H9 (cell line): ENCODE data around the gene CGB8. TPM values are rescaled to one million over a fixed set of nuclear protein-coding genes. Genes with fewer than 3 reads are reported as not detected.

Experiments
- DNase-seq: peaks from one replicate; pipeline ENCODE4 v3.0.0-alpha.2; 2017
- H2AFZ ChIP-seq: one replicate; pipeline ENCODE4 v1.6.1; 2013; ENCODE audit warnings: mild to moderate bottlenecking, low read length, control low read depth, moderate library complexity
- H2AK5ac ChIP-seq: 2 replicates; pipeline ENCODE4 v1.6.1; 2013; ENCODE audit warnings: low read length, control low read depth, mixed read lengths; ENCODE audit not compliant: insufficient read length
- H2BK120ac ChIP-seq: one replicate; pipeline ENCODE4 v1.6.1; 2013; ENCODE audit warnings: low read depth, mild to moderate bottlenecking, low read length, control low read depth, inconsistent platforms; ENCODE audit not compliant: poor library complexity, severe bottlenecking
- H2BK12ac ChIP-seq: 2 replicates; pipeline ENCODE4 v1.6.1; 2013; ENCODE audit warnings: low read length, control low read depth, mixed read lengths, low read depth; ENCODE audit not compliant: insufficient read length
- H2BK15ac ChIP-seq: 2 replicates; pipeline ENCODE4 v1.6.1; 2013; ENCODE audit warnings: low read depth, low read length, control low read depth
- H2BK20ac ChIP-seq: one replicate; pipeline ENCODE4 v1.6.1; 2013; ENCODE audit warnings: low read depth, mild to moderate bottlenecking, low read length, control low read depth, inconsistent platforms; ENCODE audit not compliant: poor library complexity, severe bottlenecking
- H2BK5ac ChIP-seq: 2 replicates; pipeline ENCODE4 v1.6.1; 2013; ENCODE audit warnings: low read length, control low read depth, mixed read lengths; ENCODE audit not compliant: insufficient read length
- H3K14ac ChIP-seq: 2 replicates; pipeline ENCODE4 v1.6.1; 2013; ENCODE audit warnings: low read length, control low read depth; ENCODE audit not compliant: insufficient read depth
- H3K18ac ChIP-seq: 2 replicates; pipeline ENCODE4 v1.6.1; 2013; ENCODE audit warnings: low read depth, mild to moderate bottlenecking, mixed read lengths, low read length, control low read depth; ENCODE audit not compliant: insufficient read length
- H3K23ac ChIP-seq: 2 replicates; pipeline ENCODE4 v1.6.1; 2013; ENCODE audit warnings: low read length, control low read depth, mixed read lengths, low read depth; ENCODE audit not compliant: insufficient read length
- H3K23me2 ChIP-seq: 2 replicates; pipeline ENCODE4 v1.6.1; 2013; ENCODE audit warnings: low read depth, mild to moderate bottlenecking, mixed read lengths, low read length, control low read depth; ENCODE audit not compliant: insufficient read length, poor library complexity, severe bottlenecking
- H3K27ac ChIP-seq: 2 replicates; pipeline ENCODE4 v1.5.1; 2013; ENCODE audit warnings: low read length, control low read depth, mixed read lengths, low read depth; ENCODE audit not compliant: insufficient read length
- H3K27me3 ChIP-seq: 2 replicates; pipeline ENCODE4 v1.6.1; 2013; ENCODE audit warnings: low read length, control low read depth, inconsistent platforms; ENCODE audit not compliant: insufficient read depth
- H3K4ac ChIP-seq: 2 replicates; pipeline ENCODE4 v1.6.1; 2013; ENCODE audit warnings: low read depth, mild to moderate bottlenecking, control low read depth, inconsistent platforms, low read length, moderate library complexity
- H3K4me1 ChIP-seq: 2 replicates; pipeline ENCODE4 v1.6.1; 2013; ENCODE audit warnings: low read length, control low read depth, inconsistent platforms; ENCODE audit not compliant: insufficient read depth
- H3K4me2 ChIP-seq: 2 replicates; pipeline ENCODE4 v1.6.1; 2013; ENCODE audit warnings: low read length, control low read depth, mixed read lengths; ENCODE audit not compliant: insufficient read length, insufficient read depth
- H3K56ac ChIP-seq: 2 replicates; pipeline ENCODE4 v1.6.1; 2013; ENCODE audit warnings: low read depth, mild to moderate bottlenecking, mixed read lengths, low read length, control low read depth; ENCODE audit not compliant: insufficient read length
- H3K79me1 ChIP-seq: 2 replicates; pipeline ENCODE4 v1.6.1; 2013; ENCODE audit warnings: low read depth, mild to moderate bottlenecking, moderate library complexity, low read length, control low read depth, inconsistent platforms; ENCODE audit not compliant: insufficient read depth, poor library complexity, severe bottlenecking
- H3K79me2 ChIP-seq: 2 replicates; pipeline ENCODE4 v1.6.1; 2013; ENCODE audit warnings: low read length, control low read depth, inconsistent platforms; ENCODE audit not compliant: insufficient read depth
- H3K9ac ChIP-seq: 2 replicates; pipeline ENCODE4 v1.6.1; 2013; ENCODE audit warnings: low read length, control low read depth, mixed read lengths; ENCODE audit not compliant: insufficient read length; ENCODE audit errors: extremely low read depth
- H3K9me3 ChIP-seq: one replicate; pipeline ENCODE4 v1.6.1; 2013; ENCODE audit warnings: low read depth, low read length, inconsistent platforms; ENCODE audit not compliant: control insufficient read depth
- H3T11ph ChIP-seq: one replicate; pipeline ENCODE4 v1.6.1; 2013; ENCODE audit warnings: mild to moderate bottlenecking, low read length, control low read depth, inconsistent platforms
- H4K20me1 ChIP-seq: one replicate; pipeline ENCODE4 v1.6.1; 2013; ENCODE audit not compliant: control insufficient read depth, insufficient read length, insufficient read depth
- H4K5ac ChIP-seq: 2 replicates; pipeline ENCODE4 v1.6.1; 2013; ENCODE audit warnings: low read depth, mild to moderate bottlenecking, mixed read lengths, low read length, control low read depth; ENCODE audit not compliant: insufficient read length
- H4K8ac ChIP-seq: replicated peaks from 2 replicates; pipeline ENCODE4 v1.6.1; 2013; ENCODE audit warnings: low read length, control low read depth, mixed read lengths, low read depth; ENCODE audit not compliant: insufficient read length
- H4K91ac ChIP-seq: 2 replicates; pipeline ENCODE4 v1.6.1; 2013; ENCODE audit warnings: low read depth, mild to moderate bottlenecking, moderate library complexity, mixed read lengths, low read length, control low read depth; ENCODE audit not compliant: insufficient read length
- H3K27ac Mint-ChIP-seq, 3 experiments: 2 replicates in 2 of 3; 3 replicates in 1 of 3; pipeline ENCODE4 v1.8.0; 2020 to 2021; ENCODE audit warnings: mixed read lengths in 3 of 3, mild to moderate bottlenecking in 1 of 3, moderate library complexity in 1 of 3
- H3K27me3 Mint-ChIP-seq: 2 replicates; pipeline ENCODE4 v1.8.0; 2021; ENCODE audit warnings: low read depth, mild to moderate bottlenecking, moderate library complexity, mixed read lengths
- H3K36me3 Mint-ChIP-seq, 3 experiments: 2 replicates in 2 of 3; 3 replicates in 1 of 3; pipeline ENCODE4 v1.8.0; 2020 to 2021; ENCODE audit warnings: low read depth in 3 of 3, mixed read lengths in 3 of 3; ENCODE audit not compliant: insufficient read depth in 1 of 3
- H3K4me1 Mint-ChIP-seq, 2 experiments: 2 replicates each; pipeline ENCODE4 v1.8.0; 2020; ENCODE audit warnings: mixed read lengths in 2 of 2
- H3K4me3 Mint-ChIP-seq, 2 experiments: 2 replicates in 1 of 2; 3 replicates in 1 of 2; pipeline ENCODE4 v1.8.0; 2020 to 2021; ENCODE audit warnings: mild to moderate bottlenecking in 2 of 2, mixed read lengths in 2 of 2, moderate library complexity in 1 of 2
- H3K9me3 Mint-ChIP-seq, 2 experiments: 2 replicates in 1 of 2; 3 replicates in 1 of 2; pipeline ENCODE4 v1.8.0; 2020; ENCODE audit warnings: mild to moderate bottlenecking in 2 of 2, mixed read lengths in 2 of 2, moderate library complexity in 1 of 2
- WGBS: extraction: QIAGEN DNeasy Blood & Tissue Kit; methylation state at CpG from one replicate; pipeline ENCODE4 v1.1.7; 2013; ENCODE audit warnings: missing lambda C conversion rate, low lambda C conversion rate, mixed read lengths; ENCODE audit not compliant: insufficient read length; ENCODE audit errors: extremely low coverage; 5-methylcytosine and 5-hydroxymethylcytosine counted together
- total RNA-seq: library from RNA; stranded (reverse); gene quantifications from 2 replicates; pipeline ENCODE4 v1.2.1, GENCODE V29; 2021
- TF ChIP-seq, protein P1 (sequence below): fragments of 200-600 bp; sonication (generic); conservative IDR thresholded peaks from 3 replicates; pipeline ENCODE4 v1.8.0; 2021; ENCODE audit warnings: antibody characterized with exemption, mild to moderate bottlenecking

The CGB8 gene
- total RNA-seq, 1 experiment from 2014 or later: not detected

DNA sequence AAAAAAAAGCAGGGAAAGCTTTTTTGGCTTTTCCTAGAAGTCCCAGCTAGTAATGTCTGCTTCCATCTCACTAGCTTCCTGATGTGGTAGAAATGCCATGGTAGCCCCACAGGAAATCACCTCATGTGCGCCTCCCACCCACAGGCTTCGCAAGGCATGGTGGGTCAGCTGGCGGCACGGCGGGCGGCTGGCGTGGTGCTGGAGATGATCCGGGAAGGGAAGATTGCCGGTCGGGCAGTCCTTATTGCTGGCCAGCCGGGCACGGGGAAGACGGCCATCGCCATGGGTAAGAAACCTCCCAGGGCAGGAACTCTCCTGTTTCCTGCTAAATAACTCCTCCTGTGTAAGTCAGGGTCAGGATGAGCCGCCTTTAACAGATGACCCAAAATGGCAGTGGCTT lies 44.8 kb downstream of the CGB8 start:
- no peak for DNase-seq
- TF ChIP-seq, protein P1, sequence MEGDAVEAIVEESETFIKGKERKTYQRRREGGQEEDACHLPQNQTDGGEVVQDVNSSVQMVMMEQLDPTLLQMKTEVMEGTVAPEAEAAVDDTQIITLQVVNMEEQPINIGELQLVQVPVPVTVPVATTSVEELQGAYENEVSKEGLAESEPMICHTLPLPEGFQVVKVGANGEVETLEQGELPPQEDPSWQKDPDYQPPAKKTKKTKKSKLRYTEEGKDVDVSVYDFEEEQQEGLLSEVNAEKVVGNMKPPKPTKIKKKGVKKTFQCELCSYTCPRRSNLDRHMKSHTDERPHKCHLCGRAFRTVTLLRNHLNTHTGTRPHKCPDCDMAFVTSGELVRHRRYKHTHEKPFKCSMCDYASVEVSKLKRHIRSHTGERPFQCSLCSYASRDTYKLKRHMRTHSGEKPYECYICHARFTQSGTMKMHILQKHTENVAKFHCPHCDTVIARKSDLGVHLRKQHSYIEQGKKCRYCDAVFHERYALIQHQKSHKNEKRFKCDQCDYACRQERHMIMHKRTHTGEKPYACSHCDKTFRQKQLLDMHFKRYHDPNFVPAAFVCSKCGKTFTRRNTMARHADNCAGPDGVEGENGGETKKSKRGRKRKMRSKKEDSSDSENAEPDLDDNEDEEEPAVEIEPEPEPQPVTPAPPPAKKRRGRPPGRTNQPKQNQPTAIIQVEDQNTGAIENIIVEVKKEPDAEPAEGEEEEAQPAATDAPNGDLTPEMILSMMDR: no peak
- no peaks in the 10 kb centered on the region for H4K20me1 ChIP-seq
- no CpG with 5 or more reads among the region's 15 CpGs for WGBS
- H3K23me2 ChIP-seq: no peaks in the 10 kb centered on the region
- no peak overlapping the region for H2BK15ac ChIP-seq
- no peak overlapping the region for H3K4ac ChIP-seq
- H3K4me2 ChIP-seq: no peak overlapping the region
- Mint-ChIP-seq H3K27me3 (no peaks in the 10 kb centered on the region), H3K4me3 (no peak overlapping the region), H3K36me3 (peaks cover 18 to 58% (median 51%) of the 10 kb centered on the region in 3 experiments; a peak in 6 of 7 replicates), H3K4me1 (peaks cover 8% of the 10 kb centered on the region in 2 experiments), H3K9me3 (no peaks in the 10 kb centered on the region), H3K27ac (no peak overlapping the region)
- H3K79me1 ChIP-seq: no peaks in the 10 kb centered on the region
- no peaks in the 10 kb centered on the region for H3K27me3 ChIP-seq
- H2BK20ac ChIP-seq: no peak overlapping the region
- no peak overlapping the region for H3K56ac ChIP-seq
- H3K4me1 ChIP-seq: no peaks in the 10 kb centered on the region
- H3K9ac ChIP-seq: no peak overlapping the region
- H2AFZ ChIP-seq: no peak overlapping the region
- no peak overlapping the region for H3K18ac ChIP-seq
- no peak overlapping the region for H2BK12ac ChIP-seq
- no peak overlapping the region for H4K8ac ChIP-seq
- H4K5ac ChIP-seq: no peak overlapping the region
- no peak overlapping the region for H2BK120ac ChIP-seq
- no peak overlapping the region for H2BK5ac ChIP-seq
- no peak overlapping the region for H3K27ac ChIP-seq
- H3T11ph ChIP-seq: no peak overlapping the region
- no peaks in the 10 kb centered on the region for H3K79me2 ChIP-seq
- H3K14ac ChIP-seq: no peak overlapping the region
- H3K23ac ChIP-seq: no peak overlapping the region
- H3K9me3 ChIP-seq: no peaks in the 10 kb centered on the region
- no peak overlapping the region for H4K91ac ChIP-seq
- H2AK5ac ChIP-seq: no peak overlapping the region
